DND-41 (cell line): Measurements from ENCODE around the gene PDCD6IP.

Experiments
- CTCF ChIP-seq: IDR thresholded peaks from 2 replicates; pipeline ENCODE4 v1.5.1; 2012; ENCODE audit warnings: borderline replicate concordance, low read length, moderate library complexity, mild to moderate bottlenecking; ENCODE audit not compliant: poor library complexity, severe bottlenecking; ENCODE audit errors: extremely low read depth
- EZH2 ChIP-seq: IDR thresholded peaks from 3 replicates; pipeline ENCODE4 v1.6.1; 2012; ENCODE audit warnings: borderline replicate concordance, low read depth, mild to moderate bottlenecking, moderate library complexity, low read length, inconsistent platforms; ENCODE audit not compliant: severe bottlenecking

- TF ChIP-seq CTCF, result no peak
- TF ChIP-seq EZH2, result no peak
Measured at GRCh38 chr3:33795856-33796536, 2.4 kb upstream of the PDCD6IP start.
